Liver (tissue), 9 donors: ENCODE results near the gene EML4. TPM values are rescaled to one million over a fixed set of nuclear protein-coding genes. Genes with fewer than 3 reads are reported as not detected.

Experiments
- DNase-seq: peaks from one replicate; pipeline ENCODE4 v3.0.0-alpha.2; 2017; ENCODE audit warnings: low spot score
- H3K27ac ChIP-seq, 2 donors: one replicate each; pipeline ENCODE4 v1.7.0; 2013; ENCODE audit warnings: inconsistent platforms in 2 of 2, low read length in 2 of 2, control low read depth in 1 of 2, low read depth in 1 of 2, mild to moderate bottlenecking in 1 of 2
- H3K27me3 ChIP-seq, 4 donors: one replicate each; pipeline versions ENCODE4 v1.6.1 to v1.7.0; 2013; ENCODE audit warnings: low read length in 3 of 4, inconsistent platforms in 1 of 4, mild to moderate bottlenecking in 1 of 4, moderate library complexity in 1 of 4; ENCODE audit not compliant: control insufficient read depth in 4 of 4, insufficient read depth in 4 of 4
- H3K36me3 ChIP-seq, 4 donors: one replicate each; pipeline versions ENCODE4 v1.6.1 to v1.7.0; 2013; ENCODE audit warnings: low read length in 3 of 4, mild to moderate bottlenecking in 3 of 4, low read depth in 1 of 4, moderate library complexity in 1 of 4; ENCODE audit not compliant: control insufficient read depth in 4 of 4, insufficient read depth in 3 of 4
- H3K4me1 ChIP-seq, 4 donors: one replicate each; pipeline versions ENCODE4 v1.6.1 to v1.7.0; 2013; ENCODE audit warnings: low read length in 3 of 4, mild to moderate bottlenecking in 3 of 4, moderate library complexity in 1 of 4; ENCODE audit not compliant: control insufficient read depth in 4 of 4, insufficient read depth in 4 of 4
- H3K4me3 ChIP-seq, 3 donors: one replicate each; pipeline versions ENCODE4 v1.6.1 to v1.7.0; 2013; ENCODE audit warnings: low read length in 3 of 3, control low read depth in 1 of 3, low read depth in 1 of 3, mild to moderate bottlenecking in 1 of 3
- H3K9ac ChIP-seq, 2 donors: one replicate each; pipeline ENCODE4 v1.7.0; 2013; ENCODE audit warnings: low read length in 2 of 2, mild to moderate bottlenecking in 2 of 2, moderate library complexity in 2 of 2, control low read depth in 1 of 2, low read depth in 1 of 2
- H3K9me3 ChIP-seq, 4 donors: one replicate each; pipeline versions ENCODE4 v1.6.1 to v1.7.0; 2013; ENCODE audit warnings: low read length in 3 of 4; ENCODE audit not compliant: control insufficient read depth in 4 of 4
- FOXA1 ChIP-seq: IDR thresholded peaks from 2 replicates; pipeline ENCODE4 v1.6.1; 2016; ENCODE audit warnings: antibody characterized with exemption
- FOXA2 ChIP-seq: IDR thresholded peaks from 2 replicates; pipeline ENCODE4 v1.6.1; 2016; ENCODE audit warnings: antibody characterized with exemption
- GABPA ChIP-seq, 2 donors: IDR thresholded peaks in 1 of 2; conservative IDR thresholded peaks in 1 of 2; 2 replicates each; pipeline ENCODE4 v1.6.1; 2016; ENCODE audit warnings: antibody characterized with exemption in 2 of 2, mild to moderate bottlenecking in 1 of 2, moderate library complexity in 1 of 2
- HNF4A ChIP-seq, 2 donors: conservative IDR thresholded peaks; 2 replicates each; pipeline ENCODE4 v1.6.1; 2016; ENCODE audit warnings: antibody characterized with exemption in 2 of 2, mild to moderate bottlenecking in 2 of 2
- HNF4G ChIP-seq: IDR thresholded peaks from 2 replicates; pipeline ENCODE4 v1.6.1; 2016; ENCODE audit warnings: antibody characterized with exemption
- JUND ChIP-seq, 2 donors: IDR thresholded peaks; 2 replicates each; pipeline ENCODE4 v1.6.1; 2016; ENCODE audit warnings: antibody characterized with exemption in 2 of 2
- NR2F2 ChIP-seq: IDR thresholded peaks from 2 replicates; pipeline ENCODE4 v1.6.1; 2016; ENCODE audit warnings: antibody characterized with exemption
- RAD21 ChIP-seq, 2 donors: IDR thresholded peaks; 2 replicates each; pipeline ENCODE4 v1.6.1; 2016; ENCODE audit warnings: antibody characterized with exemption in 2 of 2, mild to moderate bottlenecking in 2 of 2
- SP1 ChIP-seq: IDR thresholded peaks from 2 replicates; pipeline ENCODE4 v1.6.1; 2018; ENCODE audit warnings: antibody characterized with exemption, mild to moderate bottlenecking
- YY1 ChIP-seq: IDR thresholded peaks from 2 replicates; pipeline ENCODE4 v1.6.1; 2016; ENCODE audit warnings: antibody characterized with exemption, mild to moderate bottlenecking
- WGBS: extraction: QIAGEN DNeasy Blood & Tissue Kit; methylation state at CpG from one replicate; pipeline ENCODE4 v1.1.7; 2013; 5-methylcytosine and 5-hydroxymethylcytosine counted together
- polyA plus RNA-seq, 2 donors: library from polyadenylated mRNA; stranded (reverse) in 1 of 2; unstranded in 1 of 2; fragments of 200-250 nt in 1 of 2; fragments of >200 nt in 1 of 2; fragmentation: Nextera tagmentation in 1 of 2; extraction: Ambion mirVana in 1 of 2; gene quantifications; one replicate each; pipeline versions ENCODE4 v1.2.1 to v1.2.3, GENCODE V29; 2013 to 2015
- total RNA-seq, 2 donors: library from RNA; depleted of rRNA; stranded (reverse); fragments of >200 nt; gene quantifications; one replicate each; pipeline ENCODE4 v1.2.3, GENCODE V29; 2014
- TF ChIP-seq, protein P1 (sequence below): IDR thresholded peaks from 2 replicates; pipeline ENCODE4 v1.6.1; 2016; ENCODE audit warnings: antibody characterized with exemption
- TF ChIP-seq, protein P2 (sequence below): IDR thresholded peaks from 2 replicates; pipeline ENCODE4 v1.6.1; 2016; ENCODE audit warnings: antibody characterized with exemption
- TF ChIP-seq, protein P3 (sequence below): fragments of 150-350 bp; IDR thresholded peaks from 2 replicates; pipeline ENCODE4 v1.5.1; 2017; ENCODE audit warnings: improper control_type of control experiment, low read depth, low read length; ENCODE audit not compliant: missing input control
- TF ChIP-seq, protein P4 (sequence below): IDR thresholded peaks from 2 replicates; pipeline ENCODE4 v1.6.1; 2016; ENCODE audit warnings: antibody characterized with exemption
- TF ChIP-seq, protein P5 (sequence below): IDR thresholded peaks from 2 replicates; pipeline ENCODE4 v1.6.1; 2016; ENCODE audit warnings: antibody characterized with exemption, mild to moderate bottlenecking
- donor health status: healthy.
- donor health status: healthy.
- donor health status: healthy.
- donor health status: healthy.
- donor health status: healthy.

EML4 gene
- total and polyA plus RNA-seq, 4 donors: 12.8 to 49.6 (median 34.8) TPM

DNA sequence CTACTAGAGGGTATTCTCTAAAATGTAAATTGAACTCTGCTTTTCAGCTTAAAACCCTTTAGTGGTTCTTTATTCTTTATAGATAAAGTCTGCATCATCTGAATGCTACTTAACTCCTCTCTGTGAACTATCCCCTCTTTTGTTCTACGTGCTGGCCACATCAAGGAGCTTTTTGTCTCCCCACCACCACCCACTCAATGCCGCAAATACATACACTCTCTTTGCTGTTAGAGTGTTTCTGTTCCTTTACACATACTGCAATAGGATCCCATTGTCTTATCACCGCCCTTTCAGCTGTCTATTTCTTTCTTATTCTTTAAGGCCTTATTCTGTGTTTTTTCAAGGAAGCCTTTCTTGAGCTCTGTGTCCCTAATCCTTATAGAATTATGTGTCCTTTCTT, 83.3 kb downstream of the EML4 start:
- no peak overlapping the region for H3K9ac ChIP-seq

More for the DNA sequence above, 83.3 kb downstream of the EML4 start:
- 90% methylated on average over 3 of the region's 3 CpGs for WGBS
- H3K27ac ChIP-seq: no peak overlapping the region
- no peak overlapping the region for H3K4me3 ChIP-seq
- DNase-seq: no peak
- H3K4me1 ChIP-seq: peaks cover 0 to 3% (median 2%) of the 10 kb centered on the region in 4 donors
- TF ChIP-seq, protein P1, sequence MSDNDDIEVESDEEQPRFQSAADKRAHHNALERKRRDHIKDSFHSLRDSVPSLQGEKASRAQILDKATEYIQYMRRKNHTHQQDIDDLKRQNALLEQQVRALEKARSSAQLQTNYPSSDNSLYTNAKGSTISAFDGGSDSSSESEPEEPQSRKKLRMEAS: no peak
- no peak for TF ChIP-seq FOXA2
- TF ChIP-seq, protein P2, sequence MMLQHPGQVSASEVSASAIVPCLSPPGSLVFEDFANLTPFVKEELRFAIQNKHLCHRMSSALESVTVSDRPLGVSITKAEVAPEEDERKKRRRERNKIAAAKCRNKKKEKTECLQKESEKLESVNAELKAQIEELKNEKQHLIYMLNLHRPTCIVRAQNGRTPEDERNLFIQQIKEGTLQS: no peak
- TF ChIP-seq RAD21 (IDR thresholded peaks at IDR 0.05): no peak
- TF ChIP-seq SP1: no peak
- no peak for TF ChIP-seq GABPA (IDR thresholded peaks at IDR 0.05 in 1 of 2, conservative IDR thresholded peaks at IDR 0.05 in 1 of 2)
- no peak for TF ChIP-seq NR2F2
- no peak for TF ChIP-seq JUND (IDR thresholded peaks at IDR 0.05)
- TF ChIP-seq HNF4G: no peak
- TF ChIP-seq FOXA1: no peak
- no peak for TF ChIP-seq YY1
- TF ChIP-seq, protein P3, sequence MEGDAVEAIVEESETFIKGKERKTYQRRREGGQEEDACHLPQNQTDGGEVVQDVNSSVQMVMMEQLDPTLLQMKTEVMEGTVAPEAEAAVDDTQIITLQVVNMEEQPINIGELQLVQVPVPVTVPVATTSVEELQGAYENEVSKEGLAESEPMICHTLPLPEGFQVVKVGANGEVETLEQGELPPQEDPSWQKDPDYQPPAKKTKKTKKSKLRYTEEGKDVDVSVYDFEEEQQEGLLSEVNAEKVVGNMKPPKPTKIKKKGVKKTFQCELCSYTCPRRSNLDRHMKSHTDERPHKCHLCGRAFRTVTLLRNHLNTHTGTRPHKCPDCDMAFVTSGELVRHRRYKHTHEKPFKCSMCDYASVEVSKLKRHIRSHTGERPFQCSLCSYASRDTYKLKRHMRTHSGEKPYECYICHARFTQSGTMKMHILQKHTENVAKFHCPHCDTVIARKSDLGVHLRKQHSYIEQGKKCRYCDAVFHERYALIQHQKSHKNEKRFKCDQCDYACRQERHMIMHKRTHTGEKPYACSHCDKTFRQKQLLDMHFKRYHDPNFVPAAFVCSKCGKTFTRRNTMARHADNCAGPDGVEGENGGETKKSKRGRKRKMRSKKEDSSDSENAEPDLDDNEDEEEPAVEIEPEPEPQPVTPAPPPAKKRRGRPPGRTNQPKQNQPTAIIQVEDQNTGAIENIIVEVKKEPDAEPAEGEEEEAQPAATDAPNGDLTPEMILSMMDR: no peak
- no peak for TF ChIP-seq HNF4A (conservative IDR thresholded peaks at IDR 0.05)
- TF ChIP-seq, protein P4, sequence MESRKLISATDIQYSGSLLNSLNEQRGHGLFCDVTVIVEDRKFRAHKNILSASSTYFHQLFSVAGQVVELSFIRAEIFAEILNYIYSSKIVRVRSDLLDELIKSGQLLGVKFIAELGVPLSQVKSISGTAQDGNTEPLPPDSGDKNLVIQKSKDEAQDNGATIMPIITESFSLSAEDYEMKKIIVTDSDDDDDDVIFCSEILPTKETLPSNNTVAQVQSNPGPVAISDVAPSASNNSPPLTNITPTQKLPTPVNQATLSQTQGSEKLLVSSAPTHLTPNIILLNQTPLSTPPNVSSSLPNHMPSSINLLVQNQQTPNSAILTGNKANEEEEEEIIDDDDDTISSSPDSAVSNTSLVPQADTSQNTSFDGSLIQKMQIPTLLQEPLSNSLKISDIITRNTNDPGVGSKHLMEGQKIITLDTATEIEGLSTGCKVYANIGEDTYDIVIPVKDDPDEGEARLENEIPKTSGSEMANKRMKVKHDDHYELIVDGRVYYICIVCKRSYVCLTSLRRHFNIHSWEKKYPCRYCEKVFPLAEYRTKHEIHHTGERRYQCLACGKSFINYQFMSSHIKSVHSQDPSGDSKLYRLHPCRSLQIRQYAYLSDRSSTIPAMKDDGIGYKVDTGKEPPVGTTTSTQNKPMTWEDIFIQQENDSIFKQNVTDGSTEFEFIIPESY: no peak
- TF ChIP-seq, protein P5, sequence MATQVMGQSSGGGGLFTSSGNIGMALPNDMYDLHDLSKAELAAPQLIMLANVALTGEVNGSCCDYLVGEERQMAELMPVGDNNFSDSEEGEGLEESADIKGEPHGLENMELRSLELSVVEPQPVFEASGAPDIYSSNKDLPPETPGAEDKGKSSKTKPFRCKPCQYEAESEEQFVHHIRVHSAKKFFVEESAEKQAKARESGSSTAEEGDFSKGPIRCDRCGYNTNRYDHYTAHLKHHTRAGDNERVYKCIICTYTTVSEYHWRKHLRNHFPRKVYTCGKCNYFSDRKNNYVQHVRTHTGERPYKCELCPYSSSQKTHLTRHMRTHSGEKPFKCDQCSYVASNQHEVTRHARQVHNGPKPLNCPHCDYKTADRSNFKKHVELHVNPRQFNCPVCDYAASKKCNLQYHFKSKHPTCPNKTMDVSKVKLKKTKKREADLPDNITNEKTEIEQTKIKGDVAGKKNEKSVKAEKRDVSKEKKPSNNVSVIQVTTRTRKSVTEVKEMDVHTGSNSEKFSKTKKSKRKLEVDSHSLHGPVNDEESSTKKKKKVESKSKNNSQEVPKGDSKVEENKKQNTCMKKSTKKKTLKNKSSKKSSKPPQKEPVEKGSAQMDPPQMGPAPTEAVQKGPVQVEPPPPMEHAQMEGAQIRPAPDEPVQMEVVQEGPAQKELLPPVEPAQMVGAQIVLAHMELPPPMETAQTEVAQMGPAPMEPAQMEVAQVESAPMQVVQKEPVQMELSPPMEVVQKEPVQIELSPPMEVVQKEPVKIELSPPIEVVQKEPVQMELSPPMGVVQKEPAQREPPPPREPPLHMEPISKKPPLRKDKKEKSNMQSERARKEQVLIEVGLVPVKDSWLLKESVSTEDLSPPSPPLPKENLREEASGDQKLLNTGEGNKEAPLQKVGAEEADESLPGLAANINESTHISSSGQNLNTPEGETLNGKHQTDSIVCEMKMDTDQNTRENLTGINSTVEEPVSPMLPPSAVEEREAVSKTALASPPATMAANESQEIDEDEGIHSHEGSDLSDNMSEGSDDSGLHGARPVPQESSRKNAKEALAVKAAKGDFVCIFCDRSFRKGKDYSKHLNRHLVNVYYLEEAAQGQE: no peak
- no peaks in the 10 kb centered on the region for H3K9me3 ChIP-seq
- peaks cover 0 to 5% (median 0%) of the 10 kb centered on the region in 4 donors for H3K36me3 ChIP-seq
- H3K27me3 ChIP-seq: no peaks in the 10 kb centered on the region
